SU-DHL-6 (cell line): ENCODE measurements around the gene CFDP1.

Experiments used
- H2AFZ ChIP-seq: fragments of 200-600 bp; sonication (generic); 2 replicates; pipeline ENCODE4 v1.6.1; 2014; ENCODE audit warnings: low read depth, mild to moderate bottlenecking, moderate library complexity, mixed read lengths, antibody characterized with exemption, low read length; ENCODE audit not compliant: severe bottlenecking
- H3F3A ChIP-seq: fragments of 200-600 bp; shearing (Covaris generic); 2 replicates; pipeline ENCODE4 v1.6.0; 2016; ENCODE audit warnings: antibody characterized with exemption, mild to moderate bottlenecking; ENCODE audit not compliant: insufficient read depth
- H3K27ac ChIP-seq: fragments of 200-600 bp; sonication (generic); 2 replicates; pipeline ENCODE4 v1.5.1; 2016; ENCODE audit warnings: low read depth, mild to moderate bottlenecking, low read length, moderate library complexity, mixed read lengths
- H3K27me3 ChIP-seq: fragments of 200-600 bp; sonication (generic), shearing (Covaris generic); 2 replicates; pipeline ENCODE4 v1.6.0; 2014; ENCODE audit warnings: mild to moderate bottlenecking, low read length
- H3K36me3 ChIP-seq: fragments of 200-600 bp; sonication (generic); 2 replicates; pipeline ENCODE4 v1.6.1; 2014; ENCODE audit warnings: mild to moderate bottlenecking, low read length, mixed read lengths
- H3K4me2 ChIP-seq: fragments of 300-600, 200-600 bp; shearing (Covaris generic), sonication (generic); 2 replicates; pipeline ENCODE4 v1.6.0; 2014; ENCODE audit warnings: low read length, low read depth, mild to moderate bottlenecking; ENCODE audit not compliant: poor library complexity, severe bottlenecking
- H3K4me3 ChIP-seq: fragments of 200-600 bp; sonication (generic); 2 replicates; pipeline ENCODE4 v1.5.1; 2014; ENCODE audit warnings: antibody characterized with exemption, low read length, mild to moderate bottlenecking, mixed read lengths; ENCODE audit not compliant: insufficient read depth, poor library complexity, severe bottlenecking
- H3K79me2 ChIP-seq: fragments of 200-600 bp; sonication (generic); 2 replicates; pipeline ENCODE4 v1.6.1; 2014; ENCODE audit warnings: mild to moderate bottlenecking, low read length, moderate library complexity; ENCODE audit not compliant: insufficient read depth
- H3K9ac ChIP-seq: fragments of 200-600 bp; sonication (generic); 2 replicates; pipeline ENCODE4 v1.7.0; 2014; ENCODE audit warnings: mild to moderate bottlenecking, low read length
- H3K9me2 ChIP-seq: fragments of 200-600 bp; sonication (generic); replicated peaks from 2 replicates; pipeline ENCODE4 v1.6.1; 2014; ENCODE audit warnings: low read length; ENCODE audit not compliant: insufficient read depth
- H3K9me3 ChIP-seq: fragments of 200-600 bp; sonication (generic); 2 replicates; pipeline ENCODE4 v1.6.1; 2014; ENCODE audit warnings: low read length, mixed read lengths; ENCODE audit not compliant: insufficient read depth
- H4K20me1 ChIP-seq: fragments of 200-600 bp; sonication (generic); 2 replicates; pipeline ENCODE4 v1.6.1; 2014; ENCODE audit warnings: low read depth, mild to moderate bottlenecking, antibody characterized with exemption, low read length, moderate library complexity, mixed read lengths
- CTCF ChIP-seq: fragments of 200-600 bp; sonication (generic); IDR thresholded peaks from one replicate; pipeline ENCODE4 v1.5.1; 2017; ENCODE audit warnings: antibody characterized with exemption, mild to moderate bottlenecking, low read length, moderate library complexity; ENCODE audit not compliant: insufficient read depth, poor library complexity, severe bottlenecking
- EZH2phosphoT487 ChIP-seq: fragments of 200-600 bp; sonication (generic), shearing (Covaris generic); conservative IDR thresholded peaks from 2 replicates; pipeline ENCODE4 v1.6.1; 2018; ENCODE audit warnings: mild to moderate bottlenecking, antibody characterized with exemption, low read length, moderate library complexity, mixed read lengths

CFDP1 gene

GRCh38 chr16:75309899-75310430 is 123.3 kb downstream of the CFDP1 start:
- H3K36me3 ChIP-seq, result no peaks in the 10 kb centered on the region
- H4K20me1 ChIP-seq, result no peaks in the 10 kb centered on the region
- H3K4me3 ChIP-seq, result no peak overlapping the region
- TF ChIP-seq CTCF, result no peak
- TF ChIP-seq EZH2phosphoT487, result no peak
- H3K79me2 ChIP-seq, result no peaks in the 10 kb centered on the region
- H3K27me3 ChIP-seq, result no peaks in the 10 kb centered on the region
- H3K27ac ChIP-seq, result no peak overlapping the region
- H3K4me2 ChIP-seq, result no peak overlapping the region
- H3K9me2 ChIP-seq, result no peaks in the 10 kb centered on the region
- no peaks in the 10 kb centered on the region for H3F3A ChIP-seq
- no peaks in the 10 kb centered on the region for H3K9me3 ChIP-seq
- H2AFZ ChIP-seq, result no peak overlapping the region
- H3K9ac ChIP-seq, result no peak overlapping the region

- Histone ChIP-seq H3K9me3 (no peaks in the 10 kb centered on the region), H3K4me3 (no peak overlapping the region), H4K20me1 (no peaks in the 10 kb centered on the region), H3K9ac (no peak overlapping the region), H3K9me2 (no peaks in the 10 kb centered on the region), H2AFZ (no peak overlapping the region), H3K27ac (no peak overlapping the region), H3K36me3 (no peaks in the 10 kb centered on the region), H3F3A (no peaks in the 10 kb centered on the region), H3K4me2 (no peak overlapping the region), H3K79me2 (no peaks in the 10 kb centered on the region), H3K27me3 (no peaks in the 10 kb centered on the region)
- no peak for TF ChIP-seq EZH2phosphoT487
- TF ChIP-seq CTCF, result no peak
Observed at GRCh38 chr16:75309156-75309555, 124.1 kb downstream of the CFDP1 start.

- no peak overlapping the region for H3K4me2 ChIP-seq
- no peak for TF ChIP-seq CTCF
- TF ChIP-seq EZH2phosphoT487, result no peak
- H4K20me1 ChIP-seq, result no peaks in the 10 kb centered on the region
- H3K27me3 ChIP-seq, result no peaks in the 10 kb centered on the region
- H3K27ac ChIP-seq, result no peak overlapping the region
- H3K4me3 ChIP-seq, result no peak overlapping the region
- H3K9me3 ChIP-seq, result no peaks in the 10 kb centered on the region
- no peak overlapping the region for H3K9ac ChIP-seq
- no peak overlapping the region for H2AFZ ChIP-seq
- no peaks in the 10 kb centered on the region for H3K9me2 ChIP-seq
- H3F3A ChIP-seq, result no peaks in the 10 kb centered on the region
- no peaks in the 10 kb centered on the region for H3K36me3 ChIP-seq
- H3K79me2 ChIP-seq, result no peaks in the 10 kb centered on the region
Observed at GRCh38 chr16:75308011-75308410, 125.3 kb downstream of the CFDP1 start.
